ENCODE results near the gene PYURF. TPM values are rescaled to one million over a fixed set of nuclear protein-coding genes. Genes with fewer than 3 reads are reported as not detected.

PYURF gene
- total and polyA plus RNA-seq, 10 of the 15 experiments (the other 5 are each of a cell fraction or from before 2014, with no cell fraction given), result 16.7 to 181 (median 79.6) TPM

- Histone ChIP-seq H3K9me3 (replicated peaks; ENCODE audit: control insufficient read depth, insufficient read depth, low read length) (no peaks in the 10 kb centered on the region), H3K36me3 (ENCODE audit: control insufficient read depth in 2 of 2, insufficient read depth in 2 of 2, low read length in 1 of 2) (no peaks in the 10 kb centered on the region), H3K4me2 (ENCODE audit: control insufficient read depth, insufficient read depth) (no peak overlapping the region), H3K9ac (ENCODE audit: control insufficient read depth, insufficient read depth, low read length) (no peak overlapping the region), H4K20me1 (ENCODE audit: control insufficient read depth, insufficient read depth) (no peaks in the 10 kb centered on the region), H3K27me3 (replicated peaks in 1 of 2; ENCODE audit: control insufficient read depth in 2 of 2, insufficient read depth in 2 of 2, low read length in 1 of 2) (no peaks in the 10 kb centered on the region), H3K4me1 (ENCODE audit: control insufficient read depth, insufficient read depth, low read length) (no peaks in the 10 kb centered on the region), H2AFZ (ENCODE audit: control insufficient read depth, low read depth, low read length) (no peak overlapping the region), H3K27ac (ENCODE audit: control insufficient read depth, insufficient read depth) (no peak overlapping the region), H3K4me3 (no peak overlapping the region), H3K79me2 (ENCODE audit: control insufficient read depth, insufficient read depth, low read length) (no peaks in the 10 kb centered on the region)
- RAD21 ChIA-PET (ENCODE audit: unreplicated experiment), result interaction anchor here (0.7 to 1.5 kb wide), 3 partner anchors 132 to 292 kb away, joined by 3 to 6 read pairs (median 4); partner anchors contain the start of gene HERC6
- in situ Hi-C loops (cut with MboI), result loop anchor here (25.0 kb wide), 1 partner anchor 824 kb away; no protein-coding TSS in a partner anchor
- TF ChIP-seq JUND (IDR thresholded peaks at IDR 0.05; ENCODE audit: low read depth, low read length) (no peak), REST (IDR thresholded peaks at IDR 0.05; ENCODE audit: low read depth, low read length) (no peak), ZNF687 (IDR thresholded peaks at IDR 0.05) (no peak), TARDBP (IDR thresholded peaks at IDR 0.05; ENCODE audit: borderline replicate concordance) (no peak), RB1 (IDR thresholded peaks at IDR 0.05; ENCODE audit: borderline replicate concordance) (no peak), MYB (IDR thresholded peaks at IDR 0.05; ENCODE audit: borderline replicate concordance, low read depth, low read length) (no peak)
- WGBS (ENCODE audit: insufficient coverage, insufficient replicate concordance, low lambda C conversion rate, missing lambda C conversion rate), result 65% methylated on average over 3 of the region's 3 CpGs
- CTCF ChIA-PET, result interaction anchor here (1.0 to 10.0 kb wide), 3 partner anchors 87 to 292 kb away, joined by 3 to 149 read pairs (median 6); no protein-coding TSS in a partner anchor
- DNase-seq (ENCODE audit: low read depth, low spot score) (no peak), ATAC-seq (no peak), FAIRE-seq (no peak)
- POLR2A ChIA-PET, result interaction anchor here (1.2 kb wide), 1 partner anchor 300 kb away, joined by 4 read pairs; no protein-coding TSS in a partner anchor
- SMC1A ChIA-PET (ENCODE audit: uncharacterized antibody, unreplicated experiment), result interaction anchor here (0.7 to 2.1 kb wide), 7 partner anchors 10 to 299 kb away, joined by 3 to 7 read pairs (median 3); no protein-coding TSS in a partner anchor
- BruUV-seq (replicated peaks), result no TSS peak
- intact Hi-C loops (cut with micrococcal nuclease; ENCODE audit: unreplicated experiment), result no loop called here
These were observed 12.3 kb downstream of the PYURF start for GRCh38 chr4:88511236-88511635.
